IMR-90 (cell line): Measurements from ENCODE around the gene CTPS2. TPM values are rescaled to one million over a fixed set of nuclear protein-coding genes. Genes with fewer than 3 reads are reported as not detected.

Experiments
- ATAC-seq: fragments of 200-7000 bp; cut with Tn5 transposase; 2 replicates; pipeline ENCODE4 v1.9.1; 2020; ENCODE audit warnings: low read depth, mild to moderate bottlenecking, moderate library complexity
- BruUV-seq: library from RNA; stranded (reverse); fragments of 400-500 nt; replicated peaks from 2 replicates; lab custom pipeline; 2021; lab: Mats Ljungman, UMichigan
- CTCF ChIA-PET: fragments of 300-600 bp; formaldehyde crosslinking; extraction: SDS; loops from one replicate; lab custom pipeline; 2021; ENCODE audit warnings: antibody characterized with exemption; lab: Yijun Ruan, JAX
- POLR2A ChIA-PET: fragments of 300-600 bp; sonication (Branson Sonifier 250); formaldehyde crosslinking; loops from one replicate; lab custom pipeline; 2022; ENCODE audit warnings: antibody characterized with exemption; ENCODE audit not compliant: unreplicated experiment; lab: Charles Lee
- DNase-seq: peaks from one replicate; pipeline ENCODE4 v3.0.0; 2013
- H2AFZ ChIP-seq: replicated peaks from 2 replicates; pipeline ENCODE3; 2013; ENCODE audit warnings: low read length, mild to moderate bottlenecking; ENCODE audit not compliant: poor library complexity
- H2AK5ac ChIP-seq: 2 replicates; pipeline ENCODE4 v1.6.1; 2013; ENCODE audit warnings: low read depth, low read length, inconsistent platforms
- H2AK9ac ChIP-seq: replicated peaks from 2 replicates; pipeline ENCODE3; 2013; ENCODE audit warnings: mild to moderate bottlenecking, low read depth, low read length, moderate library complexity; ENCODE audit not compliant: poor library complexity
- H2BK120ac ChIP-seq: 2 replicates; pipeline ENCODE4 v1.6.1; 2013; ENCODE audit warnings: low read depth, low read length, inconsistent platforms
- H2BK15ac ChIP-seq: 3 replicates; pipeline ENCODE4 v1.6.1; 2013; ENCODE audit warnings: low read depth, low read length, inconsistent platforms
- H2BK20ac ChIP-seq: 2 replicates; pipeline ENCODE4 v1.6.1; 2013; ENCODE audit warnings: low read depth, mild to moderate bottlenecking, inconsistent platforms, low read length, moderate library complexity
- H2BK5ac ChIP-seq: 2 replicates; pipeline ENCODE4 v1.6.1; 2013; ENCODE audit warnings: mild to moderate bottlenecking, low read depth, low read length, inconsistent platforms; ENCODE audit not compliant: poor library complexity, severe bottlenecking
- H3K14ac ChIP-seq: replicated peaks from 2 replicates; pipeline ENCODE4 v1.6.1; 2013; ENCODE audit warnings: low read depth, low read length, inconsistent platforms
- H3K18ac ChIP-seq: 2 replicates; pipeline ENCODE4 v1.6.1; 2013; ENCODE audit warnings: low read depth, low read length, control low read depth
- H3K23ac ChIP-seq: 2 replicates; pipeline ENCODE4 v1.6.1; 2013; ENCODE audit warnings: low read depth, low read length, inconsistent platforms
- H3K27ac ChIP-seq: 2 replicates; pipeline ENCODE4 v1.5.1; 2013; ENCODE audit warnings: mild to moderate bottlenecking, control low read depth, low read length; ENCODE audit not compliant: insufficient read depth
- H3K27me3 ChIP-seq: 2 replicates; pipeline ENCODE4 v1.6.1; 2013; ENCODE audit warnings: low read length; ENCODE audit not compliant: control insufficient read depth, insufficient read depth
- H3K36me3 ChIP-seq: 2 replicates; pipeline ENCODE4 v1.6.1; 2013; ENCODE audit warnings: low read length, mixed read lengths; ENCODE audit not compliant: control insufficient read depth, insufficient read depth
- H3K4ac ChIP-seq: 2 replicates; pipeline ENCODE4 v1.6.1; 2013; ENCODE audit warnings: low read depth, low read length, inconsistent platforms
- H3K4me1 ChIP-seq: 2 replicates; pipeline ENCODE4 v1.6.1; 2013; ENCODE audit warnings: low read length, mixed read lengths; ENCODE audit not compliant: control insufficient read depth, insufficient read depth
- H3K4me2 ChIP-seq: 2 replicates; pipeline ENCODE4 v1.6.1; 2013; ENCODE audit warnings: low read depth, mild to moderate bottlenecking, control low read depth, low read length, moderate library complexity
- H3K4me3 ChIP-seq: 2 replicates; pipeline ENCODE4 v1.5.1; 2013; ENCODE audit warnings: low read depth, mild to moderate bottlenecking, control low read depth, low read length, moderate library complexity; ENCODE audit not compliant: insufficient read depth
- H3K56ac ChIP-seq: 2 replicates; pipeline ENCODE4 v1.6.1; 2013; ENCODE audit warnings: low read length, inconsistent platforms; ENCODE audit not compliant: insufficient read depth; ENCODE audit errors: extremely low read depth
- H3K79me1 ChIP-seq, 2 experiments: 2 replicates each; pipeline ENCODE4 v1.6.1; 2013; ENCODE audit warnings: low read length in 2 of 2, inconsistent platforms in 1 of 2, low read depth in 1 of 2
- H3K9ac ChIP-seq: 2 replicates; pipeline ENCODE4 v1.6.1; 2013; ENCODE audit warnings: low read depth, low read length, control low read depth
- H3K9me1 ChIP-seq: 2 replicates; pipeline ENCODE4 v1.6.1; 2013; ENCODE audit warnings: low read length, inconsistent platforms; ENCODE audit not compliant: insufficient read depth
- H3K9me3 ChIP-seq: 2 replicates; pipeline ENCODE4 v1.6.1; 2013; ENCODE audit warnings: low read length; ENCODE audit not compliant: control insufficient read depth, insufficient read depth
- H4K20me1 ChIP-seq: 2 replicates; pipeline ENCODE4 v1.6.1; 2013; ENCODE audit warnings: low read length, inconsistent platforms; ENCODE audit not compliant: insufficient read depth
- H4K5ac ChIP-seq: 2 replicates; pipeline ENCODE4 v1.6.1; 2013; ENCODE audit warnings: mild to moderate bottlenecking, low read depth, low read length, control low read depth
- H4K8ac ChIP-seq, 2 experiments: 2 replicates each; pipeline ENCODE4 v1.6.1; 2013; ENCODE audit warnings: low read depth in 2 of 2, low read length in 2 of 2, control low read depth in 1 of 2, inconsistent platforms in 1 of 2
- H4K91ac ChIP-seq: 2 replicates; pipeline ENCODE4 v1.6.1; 2013; ENCODE audit warnings: low read depth, low read length, inconsistent platforms; ENCODE audit not compliant: insufficient read depth
- BHLHE40 ChIP-seq: fragments of 150-350 bp; IDR thresholded peaks from 2 replicates; pipeline ENCODE4 v1.6.1; 2016; ENCODE audit warnings: mild to moderate bottlenecking, low read depth, low read length
- CEBPB ChIP-seq: IDR thresholded peaks from 2 replicates; pipeline ENCODE4 v1.6.1; 2012; ENCODE audit warnings: low read depth, low read length, improper control_type of control experiment
- CHD1 ChIP-seq: IDR thresholded peaks from 2 replicates; pipeline ENCODE4 v1.6.1; 2012; ENCODE audit warnings: low read depth, low read length, improper control_type of control experiment
- FOS ChIP-seq: fragments of 150-350 bp; IDR thresholded peaks from 2 replicates; pipeline ENCODE4 v1.6.1; 2016; ENCODE audit warnings: low read depth, low read length
- MAFK ChIP-seq: IDR thresholded peaks from 2 replicates; pipeline ENCODE4 v1.6.1; 2012; ENCODE audit warnings: low read depth, low read length, improper control_type of control experiment
- MAZ ChIP-seq: IDR thresholded peaks from 2 replicates; pipeline ENCODE4 v1.6.1; 2012; ENCODE audit warnings: low read depth, mild to moderate bottlenecking, low read length, improper control_type of control experiment, moderate library complexity, borderline replicate concordance
- MXI1 ChIP-seq: IDR thresholded peaks from 2 replicates; pipeline ENCODE4 v1.6.1; 2012; ENCODE audit warnings: low read depth, mild to moderate bottlenecking, low read length, moderate library complexity, borderline replicate concordance
- POLR2A ChIP-seq: IDR thresholded peaks from 2 replicates; pipeline ENCODE4 v1.6.1; 2012; ENCODE audit warnings: mild to moderate bottlenecking, low read depth, low read length
- RAD21 ChIP-seq: IDR thresholded peaks from 2 replicates; pipeline ENCODE4 v1.6.1; 2012; ENCODE audit warnings: low read length, improper control_type of control experiment
- SMC3 ChIP-seq: fragments of 150-350 bp; IDR thresholded peaks from 2 replicates; pipeline ENCODE4 v1.6.1; 2016; ENCODE audit warnings: low read depth, mild to moderate bottlenecking, antibody characterized with exemption, low read length, moderate library complexity
- USF2 ChIP-seq: fragments of 150-350 bp; IDR thresholded peaks from 2 replicates; pipeline ENCODE4 v1.6.1; 2017; ENCODE audit warnings: mild to moderate bottlenecking, antibody characterized with exemption, low read length, low read depth
- whole genome bisulfite sequencing, 2 experiments: methylation state at CpG; one replicate each; pipeline versions ENCODE4 v1.1.5 to v1.1.7; 2013; ENCODE audit warnings: missing lambda C conversion rate in 2 of 2; ENCODE audit not compliant: insufficient read length in 1 of 2; ENCODE audit errors: extremely low coverage in 2 of 2; 5-methylcytosine and 5-hydroxymethylcytosine counted together
- dilution Hi-C: fragments of 300-500 bp; cut with HindIII; formaldehyde crosslinking; loops from one replicate; pipeline ENCODE4 v1.14.3; 2018; ENCODE audit warnings: low sequenced_read_pairs; ENCODE audit not compliant: unreplicated experiment
- in situ Hi-C: fragments of 300-500 bp; cut with MboI; formaldehyde crosslinking; loops from 3 replicates; pipeline ENCODE4 v1.14.3; 2019; ENCODE audit warnings: low sequenced_read_pairs, inconsistent platforms, mixed read lengths
- intact Hi-C: fragments of 100-400 bp; cut with micrococcal nuclease; formaldehyde crosslinking; loops from 2 replicates; pipeline ENCODE4 v1.10.0; 2022
- polyA plus RNA-seq, 3 experiments: library from polyadenylated mRNA; depleted of rRNA; stranded (reverse); fragments of >200 nt; gene quantifications; 2 replicates each; pipeline ENCODE4 v1.2.3, GENCODE V29; 2012; ENCODE audit warnings: low replicate concordance in 1 of 3
- total RNA-seq: library from RNA; depleted of rRNA; stranded (reverse); fragments of >200 nt; gene quantifications from 2 replicates; pipeline ENCODE4 v1.2.3, GENCODE V29; 2012
- TF ChIP-seq, protein P1 (sequence below): fragments of 150-350 bp; IDR thresholded peaks from 2 replicates; pipeline ENCODE4 v1.6.1; 2016; ENCODE audit warnings: low read depth, mild to moderate bottlenecking, low read length, moderate library complexity, borderline replicate concordance
- TF ChIP-seq, protein P2 (sequence below): conservative IDR thresholded peaks from 2 replicates; pipeline ENCODE4 v1.5.1; 2012; ENCODE audit warnings: mild to moderate bottlenecking, low read depth, low read length, improper control_type of control experiment

The CTPS2 gene
- total and polyA plus RNA-seq, 2 of the 4 experiments (the other 2 are of a cell fraction): 6.0 to 13.1 TPM

DNA sequence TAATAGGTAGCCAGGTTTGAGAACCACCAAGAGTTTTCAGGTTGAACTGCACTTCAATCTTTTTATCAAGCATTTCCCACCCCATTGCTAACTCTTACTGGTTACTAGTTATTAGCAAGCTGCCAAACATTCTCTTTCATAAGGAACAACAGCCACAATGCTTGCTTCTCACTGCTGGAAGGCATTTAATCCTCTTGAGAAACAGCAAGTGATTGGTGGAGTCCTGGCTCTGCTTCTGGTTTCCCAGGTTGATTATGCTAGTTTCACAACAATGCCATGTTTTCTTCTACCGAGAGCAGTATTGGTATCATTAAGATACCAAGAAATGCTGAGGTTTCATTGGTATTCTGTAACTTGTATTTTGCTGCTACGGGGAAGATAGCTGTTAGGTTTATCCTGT is 41.5 kb upstream of the CTPS2 start:
- Histone ChIP-seq H3K4ac (no peak overlapping the region), H3K9ac (no peak overlapping the region), H3K4me2 (no peak overlapping the region), H3K18ac (no peak overlapping the region), H3K9me3 (no peaks in the 10 kb centered on the region), H3K9me1 (0 out of 2 replicates have a peak, but pooled peaks cover 4% of the 10 kb centered on the region), H2BK5ac (no peak overlapping the region), H3K27ac (no peak overlapping the region), H3K79me1 (peaks cover 5 to 7% of the 10 kb centered on the region in 2 experiments; a peak in 2 of 4 replicates), H3K14ac (no peak overlapping the region), H2AFZ (no peak overlapping the region), H3K56ac (no peak overlapping the region), H2AK9ac (no peak overlapping the region), H3K4me1 (no peaks in the 10 kb centered on the region), H4K20me1 (no peaks in the 10 kb centered on the region), H2BK120ac (no peak overlapping the region), H4K91ac (no peak overlapping the region), H4K8ac (no peak overlapping the region), H2AK5ac (no peak overlapping the region), H2BK15ac (no peak overlapping the region), H2BK20ac (no peak overlapping the region), H4K5ac (no peak overlapping the region), H3K36me3 (peaks cover 29% of the 10 kb centered on the region), H3K23ac (no peak overlapping the region), H3K27me3 (no peaks in the 10 kb centered on the region), H3K4me3 (no peak overlapping the region)
- no peak for DNase-seq
- CTCF ChIA-PET: interaction anchor here (0.8 kb wide), 1 partner anchor 10 kb away, joined by 5 read pairs; no protein-coding TSS in a partner anchor
- POLR2A ChIA-PET: no interaction called here
- WGBS, 2 experiments: no CpG with 5 or more reads among the region's 2 CpGs
- in situ Hi-C loops: no loop called here
- BruUV-seq: no TSS peak
- intact Hi-C loops: no loop called here
- no peak for TF ChIP-seq POLR2A
- no peak for TF ChIP-seq MXI1
- no peak for TF ChIP-seq RAD21
- no peak for TF ChIP-seq FOS
- no peak for TF ChIP-seq BHLHE40
- TF ChIP-seq, protein P1, sequence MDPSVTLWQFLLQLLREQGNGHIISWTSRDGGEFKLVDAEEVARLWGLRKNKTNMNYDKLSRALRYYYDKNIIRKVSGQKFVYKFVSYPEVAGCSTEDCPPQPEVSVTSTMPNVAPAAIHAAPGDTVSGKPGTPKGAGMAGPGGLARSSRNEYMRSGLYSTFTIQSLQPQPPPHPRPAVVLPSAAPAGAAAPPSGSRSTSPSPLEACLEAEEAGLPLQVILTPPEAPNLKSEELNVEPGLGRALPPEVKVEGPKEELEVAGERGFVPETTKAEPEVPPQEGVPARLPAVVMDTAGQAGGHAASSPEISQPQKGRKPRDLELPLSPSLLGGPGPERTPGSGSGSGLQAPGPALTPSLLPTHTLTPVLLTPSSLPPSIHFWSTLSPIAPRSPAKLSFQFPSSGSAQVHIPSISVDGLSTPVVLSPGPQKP: no peak
- no peak for TF ChIP-seq SMC3
- TF ChIP-seq, protein P2, sequence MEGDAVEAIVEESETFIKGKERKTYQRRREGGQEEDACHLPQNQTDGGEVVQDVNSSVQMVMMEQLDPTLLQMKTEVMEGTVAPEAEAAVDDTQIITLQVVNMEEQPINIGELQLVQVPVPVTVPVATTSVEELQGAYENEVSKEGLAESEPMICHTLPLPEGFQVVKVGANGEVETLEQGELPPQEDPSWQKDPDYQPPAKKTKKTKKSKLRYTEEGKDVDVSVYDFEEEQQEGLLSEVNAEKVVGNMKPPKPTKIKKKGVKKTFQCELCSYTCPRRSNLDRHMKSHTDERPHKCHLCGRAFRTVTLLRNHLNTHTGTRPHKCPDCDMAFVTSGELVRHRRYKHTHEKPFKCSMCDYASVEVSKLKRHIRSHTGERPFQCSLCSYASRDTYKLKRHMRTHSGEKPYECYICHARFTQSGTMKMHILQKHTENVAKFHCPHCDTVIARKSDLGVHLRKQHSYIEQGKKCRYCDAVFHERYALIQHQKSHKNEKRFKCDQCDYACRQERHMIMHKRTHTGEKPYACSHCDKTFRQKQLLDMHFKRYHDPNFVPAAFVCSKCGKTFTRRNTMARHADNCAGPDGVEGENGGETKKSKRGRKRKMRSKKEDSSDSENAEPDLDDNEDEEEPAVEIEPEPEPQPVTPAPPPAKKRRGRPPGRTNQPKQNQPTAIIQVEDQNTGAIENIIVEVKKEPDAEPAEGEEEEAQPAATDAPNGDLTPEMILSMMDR: no peak
- TF ChIP-seq USF2: no peak
- no peak for TF ChIP-seq CHD1
- no peak for TF ChIP-seq MAFK
- no peak for TF ChIP-seq MAZ
- TF ChIP-seq CEBPB: no peak
- dilution Hi-C loops: no loop called here
- ATAC-seq: no peak
